NCI-H510A treated with DMSO at 0.1 percent for 48 hours (cell line): Measurements from ENCODE around the gene STAB2.

Experiments used
- DNase-seq: peaks from one replicate; lab custom pipeline; 2025; lab: John Stamatoyannopoulos, UW

Gene STAB2, protein sequence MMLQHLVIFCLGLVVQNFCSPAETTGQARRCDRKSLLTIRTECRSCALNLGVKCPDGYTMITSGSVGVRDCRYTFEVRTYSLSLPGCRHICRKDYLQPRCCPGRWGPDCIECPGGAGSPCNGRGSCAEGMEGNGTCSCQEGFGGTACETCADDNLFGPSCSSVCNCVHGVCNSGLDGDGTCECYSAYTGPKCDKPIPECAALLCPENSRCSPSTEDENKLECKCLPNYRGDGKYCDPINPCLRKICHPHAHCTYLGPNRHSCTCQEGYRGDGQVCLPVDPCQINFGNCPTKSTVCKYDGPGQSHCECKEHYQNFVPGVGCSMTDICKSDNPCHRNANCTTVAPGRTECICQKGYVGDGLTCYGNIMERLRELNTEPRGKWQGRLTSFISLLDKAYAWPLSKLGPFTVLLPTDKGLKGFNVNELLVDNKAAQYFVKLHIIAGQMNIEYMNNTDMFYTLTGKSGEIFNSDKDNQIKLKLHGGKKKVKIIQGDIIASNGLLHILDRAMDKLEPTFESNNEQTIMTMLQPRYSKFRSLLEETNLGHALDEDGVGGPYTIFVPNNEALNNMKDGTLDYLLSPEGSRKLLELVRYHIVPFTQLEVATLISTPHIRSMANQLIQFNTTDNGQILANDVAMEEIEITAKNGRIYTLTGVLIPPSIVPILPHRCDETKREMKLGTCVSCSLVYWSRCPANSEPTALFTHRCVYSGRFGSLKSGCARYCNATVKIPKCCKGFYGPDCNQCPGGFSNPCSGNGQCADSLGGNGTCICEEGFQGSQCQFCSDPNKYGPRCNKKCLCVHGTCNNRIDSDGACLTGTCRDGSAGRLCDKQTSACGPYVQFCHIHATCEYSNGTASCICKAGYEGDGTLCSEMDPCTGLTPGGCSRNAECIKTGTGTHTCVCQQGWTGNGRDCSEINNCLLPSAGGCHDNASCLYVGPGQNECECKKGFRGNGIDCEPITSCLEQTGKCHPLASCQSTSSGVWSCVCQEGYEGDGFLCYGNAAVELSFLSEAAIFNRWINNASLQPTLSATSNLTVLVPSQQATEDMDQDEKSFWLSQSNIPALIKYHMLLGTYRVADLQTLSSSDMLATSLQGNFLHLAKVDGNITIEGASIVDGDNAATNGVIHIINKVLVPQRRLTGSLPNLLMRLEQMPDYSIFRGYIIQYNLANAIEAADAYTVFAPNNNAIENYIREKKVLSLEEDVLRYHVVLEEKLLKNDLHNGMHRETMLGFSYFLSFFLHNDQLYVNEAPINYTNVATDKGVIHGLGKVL (N-terminal part only)

DNA sequence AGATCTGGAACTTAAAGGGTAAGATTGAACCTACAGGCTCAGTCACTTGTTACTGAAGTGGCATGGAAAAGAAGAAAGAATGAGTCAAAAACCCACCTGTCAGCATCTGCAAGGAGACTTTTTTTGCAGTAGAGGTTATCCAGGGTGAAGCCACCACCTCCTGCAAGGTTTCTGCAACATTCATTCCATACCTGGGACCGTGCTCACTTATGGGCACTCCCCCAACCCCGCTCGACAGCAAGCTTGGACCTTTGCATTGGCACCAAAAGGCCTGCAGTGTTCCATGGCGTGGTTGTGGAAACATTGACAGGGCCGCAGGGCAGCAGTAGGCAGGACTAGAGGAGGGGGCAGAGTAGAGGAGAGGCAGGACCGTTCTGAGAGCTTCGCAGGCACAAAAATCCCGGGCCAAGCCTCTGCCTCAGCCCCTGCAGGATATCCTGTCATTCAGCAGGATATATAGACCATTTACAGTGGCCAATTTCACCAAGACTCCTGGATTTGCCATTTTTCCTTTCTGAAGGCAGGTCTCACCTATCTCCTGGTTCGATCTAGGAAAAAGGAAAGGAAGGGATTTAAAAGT is at the start of gene STAB2:
Gene STAB2, plus strand, starts transcription at position 483 of the 580 bp plus-strand sequence. CDS start 204 bp downstream, outside the sequence.
- DNase-seq = no peak

DNA sequence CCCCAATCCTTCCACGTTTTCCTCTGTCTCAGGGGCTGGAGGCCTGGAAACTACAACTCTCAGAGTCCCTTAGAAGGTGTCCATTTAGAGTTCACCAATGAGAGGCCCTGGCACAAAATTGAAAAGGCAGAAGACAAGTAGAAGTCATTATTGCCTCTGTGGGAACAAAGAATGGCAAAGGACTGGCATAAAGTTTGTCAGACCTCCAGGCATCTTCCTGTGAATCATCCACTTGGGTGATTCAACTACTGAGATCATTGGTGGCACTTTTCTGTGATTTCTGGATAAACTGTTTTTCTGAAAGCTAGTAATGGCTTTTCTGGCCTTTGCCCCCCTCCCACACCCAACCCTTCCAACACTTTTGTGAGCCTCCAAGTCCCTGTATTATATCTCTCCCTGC is 48.7 kb upstream of the STAB2 start:
- DNase-seq = no peak

DNA sequence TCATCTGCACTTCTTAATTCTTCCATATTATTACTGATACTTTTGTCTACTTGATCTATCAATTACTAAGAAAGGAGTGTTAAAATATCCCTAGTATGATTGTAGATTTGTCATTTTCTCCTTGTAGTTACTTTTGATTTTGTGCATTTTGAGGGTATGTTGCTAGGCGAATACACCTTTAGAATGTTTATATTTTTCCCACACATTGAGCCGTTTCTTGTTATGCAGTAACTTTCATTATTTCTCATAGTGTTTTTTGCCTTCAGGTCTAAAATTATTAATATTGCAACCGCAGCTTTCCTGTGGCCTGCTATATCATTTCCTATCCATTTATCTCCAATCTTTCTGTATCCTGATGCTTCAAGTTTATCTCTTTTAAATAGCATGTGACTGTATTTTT is 46.8 kb upstream of the STAB2 start:
- DNase-seq = no peak

DNA sequence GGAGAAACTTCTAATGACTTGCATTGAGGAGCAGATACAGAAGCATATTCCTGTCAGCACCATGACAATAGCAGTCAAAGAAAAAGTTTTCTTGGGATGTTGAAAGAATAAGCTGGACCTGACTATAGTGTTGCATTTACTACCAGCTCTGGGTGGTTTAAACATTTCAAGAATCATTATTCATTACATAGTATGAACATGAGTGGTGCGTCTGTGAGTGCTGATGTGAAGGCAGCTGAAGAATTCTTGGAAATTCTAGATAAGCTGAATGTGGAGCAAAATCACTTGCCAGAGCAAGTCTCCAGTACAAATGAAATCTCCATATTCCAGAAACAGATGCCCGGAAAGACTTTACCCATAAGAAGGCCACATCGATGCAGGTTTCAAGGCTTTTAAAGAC is 45.0 kb upstream of the STAB2 start:
- DNase-seq = no peak

DNA sequence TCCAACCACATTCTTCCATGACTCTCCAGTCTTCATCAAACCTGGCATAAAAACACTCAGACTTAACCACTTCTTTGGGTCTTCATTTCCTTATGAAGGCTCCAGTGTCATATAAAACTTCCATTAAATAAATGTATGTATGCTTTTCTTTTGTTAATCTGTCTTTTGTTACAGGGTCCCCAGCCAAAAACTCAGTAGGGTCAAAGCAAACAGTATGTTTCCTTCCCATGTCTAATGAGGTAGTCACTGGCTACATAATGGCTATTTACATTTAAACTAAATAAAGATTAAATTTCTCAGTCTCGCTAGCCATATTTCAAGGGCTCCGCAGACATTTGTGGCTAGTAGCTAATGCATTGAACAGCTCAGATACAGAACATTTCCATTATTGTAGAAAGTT is 40.1 kb upstream of the STAB2 start:
- DNase-seq = no peak

DNA sequence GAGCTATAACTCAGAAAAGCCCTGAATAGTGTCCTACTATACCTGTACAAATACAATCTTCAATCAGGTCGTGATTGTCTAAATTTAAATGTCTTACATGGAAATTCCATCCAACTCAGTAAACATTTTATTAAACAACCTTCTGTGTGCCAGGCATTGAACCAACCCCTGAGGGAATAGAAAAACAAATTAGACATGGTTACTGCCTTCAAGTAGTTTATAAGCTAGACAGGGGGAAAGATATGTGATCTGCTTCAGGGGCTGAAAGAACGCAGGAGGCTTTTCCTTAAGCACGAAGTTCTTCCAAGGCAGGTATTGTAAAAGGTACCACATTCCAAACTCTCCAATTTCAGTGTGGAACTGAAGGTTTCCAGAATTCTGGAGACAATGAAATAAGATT is 39.7 kb upstream of the STAB2 start:
- DNase-seq = peak; percentile 73

DNA sequence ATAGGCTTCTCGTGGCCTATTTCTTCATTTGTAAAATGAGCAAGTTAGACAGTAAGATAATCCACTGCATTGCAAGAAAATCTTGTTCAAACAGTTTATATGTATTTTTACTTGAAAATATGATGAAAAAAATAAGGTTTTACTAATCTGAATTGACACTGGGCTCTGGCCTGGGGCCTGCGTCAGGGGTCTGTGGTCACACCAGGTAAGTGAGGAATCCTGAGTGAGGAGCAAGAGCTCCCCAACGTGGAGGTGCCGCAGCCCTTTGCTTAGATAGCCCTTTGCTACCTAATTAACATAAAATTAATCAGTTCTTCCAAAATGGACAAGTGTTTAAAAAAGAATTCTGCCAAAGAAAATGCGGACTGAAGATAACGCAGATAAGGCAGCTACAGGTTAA is 39.1 kb upstream of the STAB2 start:
- peak; percentile 93 for DNase-seq

DNA sequence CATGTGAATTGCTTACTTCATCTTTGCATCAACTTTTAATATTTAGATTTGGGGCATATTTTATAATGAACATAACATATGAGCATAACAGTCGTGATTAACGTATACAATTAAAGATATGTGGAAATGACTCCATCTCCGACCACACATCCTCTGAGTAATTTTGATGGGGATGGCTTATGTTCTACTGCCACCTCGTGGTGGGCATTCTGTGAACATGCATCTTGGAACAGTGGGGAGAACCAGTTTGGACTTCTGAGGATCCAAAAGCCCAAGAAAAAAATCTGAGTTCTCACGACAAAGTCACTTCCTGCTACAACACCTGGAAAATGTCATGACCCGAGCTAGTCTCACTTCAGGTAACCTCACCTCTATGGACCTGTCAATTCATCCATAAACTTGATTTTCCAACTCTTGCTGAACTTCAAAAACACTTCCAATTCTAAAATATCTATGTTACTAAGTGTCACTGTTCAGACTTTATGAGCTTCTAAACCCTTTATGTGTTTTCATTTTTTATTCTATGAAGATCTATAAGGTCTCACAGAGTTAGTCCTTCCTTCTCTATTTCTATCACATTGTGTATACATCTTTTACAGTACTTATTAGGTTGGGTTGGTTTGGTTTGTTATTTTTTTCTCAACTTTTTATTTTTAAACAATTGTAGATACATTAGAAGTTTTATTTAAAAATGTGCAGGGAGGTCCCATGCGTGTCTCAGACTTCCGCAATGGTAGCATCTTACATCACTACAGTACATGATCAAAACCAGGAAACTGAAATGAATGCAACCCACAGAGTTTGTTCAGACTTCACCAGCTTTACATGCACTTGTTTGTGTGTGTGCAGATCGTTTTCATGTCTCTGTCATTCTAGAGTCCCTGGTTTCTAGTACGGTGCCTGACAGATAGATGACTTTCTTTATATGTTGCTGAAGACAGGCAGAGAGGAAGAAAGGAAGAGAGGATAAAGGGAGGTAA is 38.2 kb upstream of the STAB2 start:
- DNase-seq = peak; percentile 87

DNA sequence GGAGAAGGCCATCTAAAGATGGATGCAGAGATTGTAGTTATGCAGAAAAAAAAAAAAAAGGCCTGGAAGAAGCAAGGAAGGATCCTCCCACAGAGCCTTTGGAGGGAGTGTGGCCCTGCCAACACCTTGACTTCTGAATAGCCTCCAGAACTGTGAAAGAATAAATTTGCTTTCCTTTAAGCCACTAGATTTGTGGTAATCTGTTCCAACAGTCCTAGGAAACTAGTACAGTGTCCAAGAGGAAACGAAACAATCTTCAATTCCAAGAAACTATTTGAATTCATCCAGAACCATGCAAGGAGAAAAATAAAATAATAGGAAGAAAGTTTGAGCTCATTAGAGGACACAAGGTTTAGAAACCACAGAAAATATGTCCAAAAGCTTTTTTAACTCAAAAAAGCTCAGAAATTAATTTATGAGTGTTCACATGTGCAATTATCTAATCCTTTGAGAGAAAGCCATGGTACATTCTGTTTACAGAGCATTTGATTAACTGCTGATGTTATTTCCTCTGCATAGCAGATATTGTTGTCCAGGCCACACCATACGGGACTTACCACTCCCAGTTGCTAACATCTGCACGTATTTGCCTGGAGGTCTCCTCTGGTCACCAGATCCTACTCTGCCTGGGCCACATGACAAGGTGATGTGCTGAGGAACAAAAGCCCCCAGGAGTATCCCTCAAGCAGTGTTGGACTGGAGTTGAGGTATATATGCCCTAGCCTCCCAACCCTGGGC is 30.0 kb upstream of the STAB2 start:
- no peak for DNase-seq

DNA sequence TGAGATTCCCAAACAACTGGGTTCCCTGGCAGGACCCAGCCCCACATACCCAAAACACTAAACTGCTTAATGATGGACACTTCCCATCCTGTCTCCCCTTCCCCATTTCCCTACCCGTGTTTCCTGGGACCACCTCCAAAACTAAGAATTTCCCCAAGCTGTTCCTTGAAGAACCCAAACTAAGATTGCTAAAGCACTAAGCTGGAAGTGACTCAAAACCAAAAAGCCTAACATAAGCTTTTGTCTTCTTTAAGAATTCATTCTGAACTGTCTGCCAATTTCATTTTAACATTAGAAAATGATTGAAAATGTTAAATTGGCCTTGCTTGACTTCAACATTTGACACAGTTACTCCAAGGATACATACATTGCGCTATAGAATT is 29.5 kb upstream of the STAB2 start:
- DNase-seq = no peak

DNA sequence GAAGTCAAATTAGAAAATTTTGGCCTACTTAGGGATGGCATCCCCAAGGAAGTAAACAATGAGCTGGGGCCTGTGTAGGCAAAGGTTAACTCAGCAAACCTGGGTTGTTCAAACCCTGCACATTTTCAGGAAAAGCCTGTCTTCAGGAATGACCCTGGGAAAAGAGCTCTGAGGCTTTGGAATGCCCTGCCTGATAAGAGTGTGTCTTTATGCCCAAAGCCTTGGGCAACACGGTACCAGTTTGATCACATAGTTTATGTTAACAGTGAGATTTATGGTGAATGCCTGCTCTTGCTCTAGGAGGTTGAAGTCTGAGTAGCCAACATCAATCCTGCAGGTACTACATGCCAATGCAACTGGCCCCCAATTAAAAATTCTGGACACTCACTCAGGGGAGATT is 28.2 kb upstream of the STAB2 start:
- DNase-seq = no peak

DNA sequence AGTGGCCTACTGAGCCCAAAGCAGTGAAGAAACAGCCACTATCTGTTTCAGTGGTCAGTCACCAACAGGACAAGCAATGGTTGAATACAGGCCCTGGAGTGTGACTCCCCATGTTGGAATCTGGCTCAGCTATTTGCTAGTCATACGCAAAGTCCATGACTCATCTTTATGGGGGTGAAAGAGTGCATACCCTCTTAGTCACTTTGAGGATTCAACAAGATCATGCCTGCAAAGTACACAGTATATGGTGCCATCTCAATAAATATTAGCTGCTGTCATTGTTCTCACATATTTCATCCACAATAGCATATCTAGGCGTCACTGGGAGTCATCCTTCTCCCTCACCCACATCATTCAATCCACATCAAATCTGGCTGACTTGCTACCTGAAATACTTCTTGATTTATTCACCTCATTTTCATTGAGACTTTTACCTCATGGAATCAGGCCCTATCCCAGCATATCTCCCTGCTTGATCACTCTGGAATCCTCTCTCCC is 26.4 kb upstream of the STAB2 start:
- DNase-seq = no peak

DNA sequence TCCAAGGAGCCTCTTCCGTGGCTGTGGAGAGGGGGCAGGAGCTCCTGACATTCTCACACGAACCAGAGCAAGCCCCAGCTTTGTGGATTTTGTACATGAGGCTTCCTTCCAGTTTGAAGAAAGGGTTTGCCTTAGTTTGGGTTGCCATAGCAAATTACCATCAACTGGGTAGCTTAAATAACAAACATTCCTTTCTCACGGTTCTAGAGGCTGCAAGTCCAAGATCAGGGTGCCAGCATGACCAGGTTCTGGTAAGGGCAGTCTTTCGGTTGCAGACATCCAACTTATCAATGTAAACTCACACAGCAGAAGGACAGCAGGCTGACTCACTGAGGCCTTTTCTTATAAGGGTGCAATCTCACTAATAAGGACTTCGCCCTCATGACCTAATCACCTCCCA is 25.9 kb upstream of the STAB2 start:
- DNase-seq = no peak

DNA sequence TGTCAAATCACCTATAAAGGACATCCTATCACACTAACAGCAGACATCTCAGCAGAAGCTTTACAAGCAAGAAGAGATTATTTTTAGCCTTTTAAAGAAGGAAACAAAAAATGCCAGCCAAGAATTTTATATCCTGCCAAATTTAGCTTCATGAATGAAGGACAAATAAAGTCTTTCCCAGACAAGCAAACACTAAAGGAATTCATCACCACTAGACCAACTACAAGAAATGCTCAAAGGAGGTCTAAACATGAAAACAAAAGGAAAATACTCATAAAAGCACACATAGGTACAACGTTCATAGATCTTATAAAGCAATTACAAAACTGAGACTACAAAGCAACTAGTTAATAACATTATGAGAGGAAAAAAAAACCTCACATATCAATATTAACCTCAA is 20.7 kb upstream of the STAB2 start:
- no peak for DNase-seq

DNA sequence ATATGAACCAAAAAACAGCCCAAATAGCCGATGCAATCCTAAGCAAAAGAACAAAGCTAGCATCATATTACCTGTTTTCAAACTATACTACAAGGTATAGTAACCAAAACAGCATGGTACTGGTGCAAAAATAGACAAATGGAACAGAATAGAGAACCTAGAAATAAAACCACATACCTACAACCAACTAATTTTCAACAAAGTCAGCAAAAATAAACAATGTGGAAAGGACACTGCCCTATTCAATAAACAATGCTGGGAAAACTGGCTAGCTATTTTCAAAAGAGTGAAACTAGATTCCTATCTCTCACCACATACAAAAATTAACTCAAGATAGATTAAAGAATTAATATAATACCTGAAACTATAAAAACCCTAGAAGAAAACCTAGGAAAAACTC is 17.8 kb upstream of the STAB2 start:
- DNase-seq = no peak

DNA sequence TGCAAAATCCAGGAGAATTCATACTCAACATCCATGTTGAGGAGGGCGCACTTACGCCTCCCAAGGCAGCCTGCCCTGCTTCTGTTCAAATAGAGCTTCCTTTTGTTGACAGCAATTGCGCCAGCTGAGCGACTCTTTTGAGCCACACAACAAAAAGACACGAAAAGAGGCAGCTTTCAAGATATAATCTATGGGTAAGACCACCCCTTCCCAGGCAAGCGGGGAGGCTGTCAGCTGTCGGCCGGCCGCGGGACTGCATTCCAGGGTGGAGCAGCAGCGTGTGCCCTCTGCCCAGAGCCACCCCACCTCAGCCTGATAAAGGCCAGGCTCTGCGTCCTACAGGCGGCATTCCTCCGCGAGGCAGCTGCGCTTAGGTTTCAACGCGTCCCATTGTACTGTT is 15.8 kb upstream of the STAB2 start:
- DNase-seq = peak; percentile 79

DNA sequence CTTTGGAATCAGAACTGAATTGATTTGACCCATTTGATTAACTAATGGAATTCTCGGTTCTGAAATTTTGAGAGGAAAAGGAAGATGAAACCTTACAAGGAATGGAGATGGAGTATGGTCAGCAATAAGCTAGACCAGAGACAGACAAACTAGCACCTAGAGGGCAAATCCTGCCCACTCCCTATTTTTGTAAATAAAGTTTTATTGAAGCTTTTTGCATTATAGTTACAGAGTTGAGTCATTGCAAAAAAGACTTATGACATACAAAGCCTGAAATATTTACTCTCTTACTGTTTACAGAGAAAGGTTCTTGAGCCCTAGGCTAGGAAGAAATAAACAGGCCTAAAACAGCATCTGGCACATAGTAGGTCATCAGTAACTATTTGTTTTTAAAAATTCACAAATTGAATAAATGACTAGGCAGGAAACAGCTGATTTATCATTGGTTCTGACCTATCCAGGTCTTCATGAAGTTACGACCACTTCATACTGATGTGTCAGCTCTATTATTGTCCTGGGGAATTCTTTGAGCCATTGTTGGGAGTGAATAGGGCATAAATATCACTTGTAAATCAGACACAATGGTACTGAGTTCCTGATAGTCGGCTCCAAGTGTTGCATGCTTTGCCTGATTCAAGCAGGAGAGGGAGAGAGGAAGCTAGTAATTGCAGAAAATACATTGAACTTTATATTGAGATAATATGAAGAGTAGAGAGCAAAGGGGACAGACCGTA is 14.6 kb upstream of the STAB2 start:
- no peak for DNase-seq

DNA sequence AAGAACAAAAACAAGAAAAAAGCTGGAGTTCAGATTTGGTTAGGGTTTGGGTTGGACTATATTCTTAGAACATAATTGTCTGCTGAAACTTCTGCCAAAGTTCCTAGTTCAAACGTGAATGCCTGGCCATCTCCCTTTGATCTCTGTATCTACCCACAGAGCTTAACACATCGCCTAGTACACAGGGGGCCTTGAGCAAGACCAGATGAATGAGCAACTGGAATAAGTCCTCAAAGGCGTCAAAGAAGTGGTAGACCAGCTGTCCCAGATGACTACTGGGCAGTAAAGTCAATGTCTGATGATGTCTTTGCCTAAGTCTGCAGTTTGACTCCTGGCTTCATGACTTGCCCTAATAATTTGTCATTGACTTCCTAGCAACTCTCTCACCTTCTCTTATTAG is 13.9 kb upstream of the STAB2 start:
- DNase-seq = no peak

DNA sequence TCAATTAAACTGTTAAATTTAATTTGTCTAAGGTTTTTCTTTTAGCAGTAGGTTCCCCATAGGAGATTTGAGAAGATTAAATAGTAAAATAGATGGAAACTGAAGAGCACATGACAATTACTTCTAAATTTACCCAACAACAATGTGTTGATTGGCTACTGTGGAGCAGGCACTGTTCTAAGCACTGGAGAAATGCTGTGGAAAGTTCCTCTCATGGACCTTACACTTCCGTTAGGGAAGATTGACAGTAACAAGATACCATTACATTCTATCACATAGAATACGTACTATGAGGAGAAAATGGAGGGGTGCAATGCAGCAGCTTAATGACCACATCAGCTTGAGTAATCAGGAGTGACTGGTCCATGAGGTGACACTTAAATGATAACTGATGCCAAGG is 8.1 kb upstream of the STAB2 start:
- DNase-seq = no peak
